KBM-7 (cell line): Measurements from ENCODE around the gene NPAS3.

Experiments used
- DNase-seq: peaks from one replicate; pipeline ENCODE4 v3.0.0-alpha.2; 2015
- in situ Hi-C: fragments of 300-500 bp; cut with MboI; formaldehyde crosslinking; loops from 2 replicates; pipeline ENCODE4 v1.14.3; 2020; ENCODE audit warnings: low sequenced_read_pairs, low pct_unique_long_range_greater_than_20kb, mixed read lengths

NPAS3 gene

DNA sequence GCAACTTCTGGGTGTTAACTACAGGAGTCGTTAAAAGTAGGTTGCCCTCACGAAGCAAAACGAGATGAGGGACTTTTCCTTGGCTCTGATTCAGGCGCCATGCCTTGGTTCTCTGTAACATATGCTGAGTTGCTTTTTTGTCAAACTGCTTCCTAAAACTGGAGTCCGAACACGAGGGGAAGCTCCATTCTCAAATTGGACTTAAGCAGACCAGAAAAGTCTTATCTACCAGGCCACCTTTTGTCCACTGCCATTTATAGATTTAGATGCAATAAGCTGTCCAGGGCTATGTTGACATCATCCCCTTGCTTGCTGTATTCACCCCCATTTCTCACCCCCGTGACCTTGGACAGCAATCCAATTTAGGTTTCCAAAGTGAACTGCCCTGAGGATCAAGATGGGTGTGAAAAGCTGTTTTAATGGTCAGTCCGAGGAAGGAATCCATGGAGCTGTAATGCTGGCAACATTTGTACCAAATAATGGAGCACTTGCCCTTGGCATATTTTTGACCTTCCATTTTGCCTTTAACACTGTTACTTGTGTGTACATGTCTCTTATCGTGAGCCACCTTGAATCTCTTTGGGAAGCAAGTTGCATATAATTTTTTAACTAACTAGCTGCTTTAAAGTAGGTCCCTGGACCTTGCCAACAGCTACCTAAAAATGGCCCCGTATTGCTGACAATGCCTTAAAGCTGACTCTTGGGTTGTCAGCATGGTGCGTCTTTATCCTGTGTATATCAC, 714.1 kb downstream of the NPAS3 start:
- in situ Hi-C loops = no loop called here
- no peak for DNase-seq

GRCh38 chr14:33653308-33653695, 714.6 kb downstream of the NPAS3 start:
- DNase-seq = no peak
- in situ Hi-C loops = no loop called here

DNA sequence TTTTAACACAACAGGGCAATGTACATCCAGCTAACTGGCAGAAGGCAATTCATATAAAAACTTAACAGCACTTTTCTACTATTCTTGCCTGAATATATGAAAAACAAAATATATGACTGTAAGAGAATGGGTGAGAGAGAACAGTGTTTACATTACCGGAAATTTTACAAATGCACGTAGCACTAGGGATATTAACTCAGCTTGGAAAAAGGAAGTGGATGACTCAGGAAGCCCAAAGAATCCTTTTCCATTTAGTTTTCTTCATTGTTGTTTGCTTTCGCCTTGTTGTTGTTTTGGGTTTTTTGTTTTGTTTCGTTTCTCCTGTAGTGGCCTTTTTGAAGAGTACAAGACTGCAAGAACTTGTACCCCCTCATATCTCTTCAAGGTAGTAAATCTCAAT, 716.7 kb downstream of the NPAS3 start:
- in situ Hi-C loops = no loop called here
- DNase-seq = no peak

DNA sequence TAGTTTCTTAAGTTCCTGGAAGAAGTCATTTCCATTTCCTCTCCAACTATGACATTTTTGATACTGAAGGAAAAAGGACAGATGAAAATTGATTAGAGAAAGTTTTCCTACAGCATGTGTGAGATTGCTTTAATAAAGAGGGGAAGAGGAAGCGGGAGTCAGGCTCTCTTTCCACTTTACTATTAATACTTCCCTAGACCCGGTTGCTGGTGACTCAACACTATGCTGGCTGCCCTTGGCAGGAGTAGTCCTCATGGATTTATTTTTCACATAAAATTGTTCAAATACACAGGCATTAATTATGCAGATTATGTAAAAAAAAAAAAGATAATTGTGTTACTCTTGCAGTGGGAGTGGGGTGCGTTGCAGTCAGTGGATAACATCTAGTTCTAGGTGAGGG, 718.8 kb downstream of the NPAS3 start:
- no peak for DNase-seq
- in situ Hi-C loops = no loop called here

DNA sequence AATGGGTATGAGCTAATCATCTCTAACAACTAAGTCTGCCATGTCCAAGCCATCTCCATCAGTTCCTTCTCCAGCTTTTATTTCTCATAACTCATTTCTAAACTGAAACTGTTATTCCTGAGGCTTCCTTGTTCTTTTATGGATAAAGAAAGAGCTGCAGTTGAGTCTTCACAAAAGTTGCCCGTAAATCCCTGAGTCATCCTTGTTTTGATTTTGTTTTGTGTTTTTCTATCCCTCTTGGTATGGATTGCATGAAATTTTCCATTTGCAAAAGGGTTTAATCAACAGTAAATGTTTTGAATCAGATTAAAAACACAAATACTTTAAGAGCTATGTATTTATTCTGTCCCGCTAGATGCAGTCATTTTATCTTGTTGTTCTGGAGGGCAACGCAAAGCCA, 721.6 kb downstream of the NPAS3 start:
- DNase-seq = no peak
- in situ Hi-C loops = no loop called here

DNA sequence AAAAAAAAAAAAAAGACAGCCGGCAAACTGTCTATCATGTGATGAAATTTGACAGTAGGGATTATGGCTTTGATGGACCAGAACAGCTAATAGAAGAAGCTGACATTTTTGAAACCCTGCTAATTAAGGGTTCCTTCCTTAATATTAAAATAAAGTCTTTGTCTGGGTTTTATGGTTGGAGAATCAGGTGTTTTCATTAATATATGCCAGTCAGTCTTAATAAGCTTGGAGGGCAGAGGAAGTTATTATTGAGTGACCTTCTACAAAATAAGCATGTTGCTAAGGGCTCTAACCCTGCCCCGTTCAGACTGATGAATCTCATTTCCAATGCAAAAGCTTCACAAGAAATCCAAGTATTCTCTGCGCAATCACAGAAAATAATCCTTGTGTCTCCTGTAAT, 722.4 kb downstream of the NPAS3 start:
- DNase-seq = no peak
- in situ Hi-C loops = no loop called here

GRCh38 chr14:33668066-33668465, 729.4 kb downstream of the NPAS3 start:
- no peak for DNase-seq
- in situ Hi-C loops = no loop called here

GRCh38 chr14:33669111-33669510, 730.4 kb downstream of the NPAS3 start:
- in situ Hi-C loops = no loop called here
- DNase-seq = no peak

DNA sequence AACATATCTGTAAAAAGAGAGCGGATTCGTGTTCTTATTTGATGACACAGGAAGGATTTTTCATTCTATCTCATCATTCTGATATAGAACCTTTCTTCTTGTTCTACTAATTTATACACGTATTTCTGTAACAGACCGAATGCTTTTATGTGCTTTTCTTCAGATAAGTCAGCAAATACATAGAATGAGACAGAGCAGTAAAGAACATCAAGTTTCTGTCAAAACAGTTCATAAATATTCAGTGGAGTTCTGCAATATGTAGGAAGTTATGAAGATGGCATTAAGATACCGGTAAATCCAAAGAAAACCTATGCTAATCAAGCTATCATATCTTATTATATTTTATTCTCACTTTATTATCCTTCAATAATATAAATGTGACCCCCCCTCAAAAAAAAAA, 731.6 kb downstream of the NPAS3 start:
- DNase-seq = no peak
- in situ Hi-C loops = no loop called here

DNA sequence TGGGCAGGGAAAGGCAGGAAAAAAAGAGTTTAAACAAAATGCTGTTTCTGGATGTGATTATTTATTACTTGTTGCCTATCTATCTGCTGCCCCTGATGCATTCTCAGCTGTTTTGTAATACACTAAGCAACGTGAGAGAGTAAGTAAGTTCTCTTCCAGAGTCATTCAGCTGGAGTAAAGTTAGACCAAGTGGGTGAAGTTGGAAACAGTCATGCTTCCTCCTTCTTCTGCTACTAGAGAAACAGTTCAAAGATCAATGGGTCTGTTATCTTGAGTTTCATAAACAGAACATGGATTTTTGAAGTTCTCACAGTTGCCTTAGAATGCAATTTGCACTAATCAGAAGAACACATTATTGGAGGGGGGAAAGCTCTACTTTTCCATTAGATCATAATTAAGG, 732.9 kb downstream of the NPAS3 start:
- DNase-seq = no peak
- in situ Hi-C loops = no loop called here

GRCh38 chr14:33674927-33675326, 736.2 kb downstream of the NPAS3 start:
- in situ Hi-C loops = no loop called here
- no peak for DNase-seq

DNA sequence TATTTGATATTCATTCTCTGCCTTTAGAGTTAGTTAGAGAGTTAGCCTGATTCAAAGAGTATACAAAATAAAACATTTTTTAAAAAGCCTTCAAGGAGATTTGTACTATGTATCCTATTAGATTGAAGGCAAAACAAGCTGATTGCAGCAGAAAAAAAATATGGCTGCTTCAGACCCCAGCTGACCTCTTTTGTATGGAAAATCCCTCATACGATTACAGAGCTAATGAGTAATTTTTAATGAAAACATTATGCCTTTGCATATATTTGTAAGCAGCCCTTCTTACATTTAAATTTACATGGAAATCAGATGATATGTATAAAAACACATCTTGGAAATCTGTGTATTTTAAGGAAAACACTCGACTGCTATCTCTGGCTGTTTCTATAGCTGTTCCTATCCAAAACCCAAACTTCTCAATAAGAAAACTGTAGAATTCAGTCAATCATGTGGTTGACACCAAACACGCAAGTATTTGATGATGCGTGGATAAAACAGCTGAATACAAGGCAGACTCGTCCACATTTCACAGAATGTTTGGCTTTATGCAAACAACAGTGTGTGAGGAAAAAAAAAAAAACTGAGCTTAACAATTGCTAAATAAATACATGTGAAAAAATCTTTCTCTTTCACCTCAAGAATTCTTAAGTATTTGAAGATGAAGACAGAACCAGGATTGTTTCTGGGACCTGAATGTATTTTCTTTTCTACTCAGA, 736.9 kb downstream of the NPAS3 start:
- DNase-seq = no peak

GRCh38 chr14:33676135-33676566, 737.5 kb downstream of the NPAS3 start:
- in situ Hi-C loops = no loop called here
- DNase-seq = peak; percentile 8

More for the DNA sequence above, 736.9 kb downstream of the NPAS3 start:
- in situ Hi-C loops = no loop called here

DNA sequence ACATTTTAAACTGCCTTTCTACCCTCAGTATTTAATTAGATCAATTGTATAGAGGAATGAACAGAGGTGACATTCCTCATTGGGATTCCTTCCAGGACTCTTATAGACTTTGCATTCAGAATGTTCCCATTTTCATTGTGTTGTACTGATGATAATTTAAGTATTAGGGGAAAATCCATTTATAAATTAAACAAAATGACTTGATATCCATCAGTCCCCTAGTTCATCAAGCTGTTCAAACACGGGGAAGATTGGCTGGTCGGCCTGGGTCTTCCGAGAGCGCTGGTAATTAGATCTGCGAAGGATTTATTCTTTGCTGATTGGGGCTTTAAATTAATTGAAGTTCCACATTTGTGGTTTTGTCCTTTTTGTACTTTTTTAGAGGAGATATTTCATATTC, 738.2 kb downstream of the NPAS3 start:
- DNase-seq = no peak
- in situ Hi-C loops = no loop called here

DNA sequence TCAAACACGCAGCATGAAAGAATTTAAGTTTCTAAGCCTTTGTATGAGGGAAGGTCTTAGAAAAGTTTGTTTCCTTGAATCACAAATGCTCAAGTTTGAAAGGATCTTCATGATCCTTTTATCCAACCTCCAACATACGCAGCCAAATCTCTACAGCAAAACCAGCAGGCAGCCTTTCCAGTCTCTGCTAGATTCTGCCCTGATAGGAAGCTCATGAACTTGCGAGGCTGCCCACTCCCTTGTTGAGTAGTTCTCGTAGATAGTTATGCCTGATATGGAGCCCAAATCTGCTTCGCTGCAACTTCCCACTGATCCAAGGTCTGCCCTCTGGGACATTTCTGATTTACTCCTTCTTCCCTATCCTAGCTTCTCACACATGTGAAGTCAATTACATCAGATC, 739.3 kb downstream of the NPAS3 start:
- no peak for DNase-seq
- in situ Hi-C loops = no loop called here

DNA sequence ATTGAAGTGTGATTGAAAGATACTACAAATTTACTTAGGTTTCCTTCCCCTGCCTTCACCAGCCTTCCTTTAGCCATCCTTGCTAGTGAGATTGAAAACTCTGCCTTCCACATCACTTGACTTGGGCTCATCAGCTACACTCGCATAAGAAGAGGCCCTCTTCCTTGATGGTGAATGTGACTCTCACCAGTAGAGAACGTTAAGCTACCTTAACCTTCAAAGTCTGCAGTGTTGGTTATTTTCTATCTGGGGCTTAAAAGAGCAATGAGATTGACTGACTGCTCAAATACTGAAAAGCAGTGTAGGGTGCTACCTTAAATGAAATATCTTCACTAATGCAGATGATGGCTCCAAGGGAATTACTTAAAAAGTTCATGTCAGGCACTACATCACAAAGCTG, 740.3 kb downstream of the NPAS3 start:
- in situ Hi-C loops = no loop called here

DNA sequence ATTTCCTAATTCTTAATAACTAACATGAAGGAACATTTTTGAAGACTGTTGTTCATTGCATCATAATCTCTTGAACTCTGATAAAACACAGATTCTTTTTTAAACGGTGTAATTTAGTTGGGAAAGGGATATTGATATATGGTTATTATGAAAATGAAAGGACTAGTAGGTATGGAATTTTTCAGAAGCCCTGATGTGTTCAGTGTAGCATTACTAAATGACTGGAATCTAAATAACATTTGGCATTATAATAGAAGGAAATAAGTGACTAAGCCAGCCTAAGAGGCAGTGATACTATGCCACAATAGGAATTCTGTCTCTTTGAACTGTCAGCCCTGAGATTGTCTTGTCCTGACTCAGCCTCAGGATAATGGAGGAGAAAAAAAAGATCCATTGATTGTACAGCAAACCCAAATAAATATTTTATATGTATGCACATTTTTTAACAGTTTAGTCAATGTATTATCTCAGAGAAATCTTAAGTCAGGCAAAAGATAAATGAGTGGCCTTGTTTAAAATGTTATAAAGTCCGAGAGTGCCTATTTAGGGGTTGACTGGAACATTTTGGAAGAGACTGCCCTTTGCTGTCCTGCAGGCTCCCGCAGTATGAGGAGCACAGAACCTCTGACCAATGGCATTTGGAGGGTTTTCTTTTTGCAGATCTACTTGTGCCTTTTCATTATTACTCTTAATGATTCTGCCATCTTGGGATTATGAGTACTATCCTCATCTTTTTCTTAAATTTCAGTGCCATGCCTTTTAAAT, 741.0 kb downstream of the NPAS3 start:
- in situ Hi-C loops = no loop called here
- DNase-seq = no peak

More for the DNA sequence above, 740.3 kb downstream of the NPAS3 start:
- no peak for DNase-seq

GRCh38 chr14:33680873-33681272, 742.2 kb downstream of the NPAS3 start:
- in situ Hi-C loops = no loop called here
- no peak for DNase-seq

- no peak for DNase-seq
- in situ Hi-C loops = no loop called here
Measured at GRCh38 chr14:33682760-33683159, 744.1 kb downstream of the NPAS3 start.

- in situ Hi-C loops = no loop called here
- DNase-seq = no peak
Measured at GRCh38 chr14:33685026-33685425, 746.3 kb downstream of the NPAS3 start.
